Gastrocnemius medialis (tissue), 4 donors: Measurements from ENCODE around the gene CARD9. TPM values are rescaled to one million over a fixed set of nuclear protein-coding genes. Genes with fewer than 3 reads are reported as not detected.

Experiments used
- ATAC-seq, 2 donors: fragments of 150-250 bp; one replicate each; pipeline ENCODE4 v1.9.1; 2016
- DNase-seq, 2 donors: peaks; one replicate each; pipeline ENCODE4 v3.0.0-alpha.2; 2019
- H3K27ac ChIP-seq, 4 donors: fragments of 200-600 bp; sonication (generic); 1 replicate in 1 of 4; 2 replicates in 3 of 4; pipeline ENCODE4 v1.5.1; 2016 to 2018; ENCODE audit warnings: mild to moderate bottlenecking in 2 of 4, moderate library complexity in 1 of 4
- H3K27me3 ChIP-seq, 3 donors: fragments of 200-600 bp; sonication (generic) in 2 of 3; 1 replicate in 1 of 3; 2 replicates in 2 of 3; pipeline versions ENCODE4 v1.5.1 to v1.6.0; 2016 to 2019; ENCODE audit warnings: mild to moderate bottlenecking in 1 of 3, moderate library complexity in 1 of 3
- H3K36me3 ChIP-seq, 2 donors: fragments of 200-600 bp; sonication (generic) in 1 of 2; one replicate each; pipeline ENCODE4 v1.5.1; 2017 to 2018
- H3K4me1 ChIP-seq, 2 donors: fragments of 200-600 bp; sonication (generic) in 1 of 2; one replicate each; pipeline ENCODE4 v1.5.1; 2016 to 2017; ENCODE audit warnings: mild to moderate bottlenecking in 2 of 2
- H3K4me3 ChIP-seq, 4 donors: fragments of 200-600 bp; sonication (generic) in 3 of 4; 1 replicate in 1 of 4; 2 replicates in 3 of 4; pipeline ENCODE4 v1.5.1; 2016 to 2019; ENCODE audit warnings: mild to moderate bottlenecking in 2 of 4
- H3K9me3 ChIP-seq, 3 donors: fragments of 200-600 bp; sonication (generic) in 2 of 3; 1 replicate in 1 of 3; 2 replicates in 2 of 3; pipeline ENCODE4 v1.5.1; 2016 to 2019
- CTCF ChIP-seq, 5 experiments: fragments of 450-650 bp in 3 of 5; fragments of 200-600 bp in 2 of 5; sonication (generic) in 2 of 5; IDR thresholded peaks in 4 of 5; conservative IDR thresholded peaks in 1 of 5; 1 replicate in 4 of 5; 2 replicates in 1 of 5; pipeline ENCODE4 v1.5.1; 2016 to 2019; ENCODE audit warnings: antibody characterized with exemption in 5 of 5, mild to moderate bottlenecking in 3 of 5, moderate library complexity in 3 of 5
- POLR2A ChIP-seq, 2 donors: fragments of 450-650 bp; IDR thresholded peaks; one replicate each; pipeline ENCODE4 v1.6.1; 2017; ENCODE audit warnings: antibody characterized with exemption in 2 of 2, mild to moderate bottlenecking in 2 of 2, moderate library complexity in 2 of 2
- in situ Hi-C, 4 donors: fragments of 200-750 bp; cut with MboI; loops; one replicate each; pipeline versions ENCODE4 v1.15.0 to v1.8.0; 2017; ENCODE audit warnings: low sequenced_read_pairs in 4 of 4
- intact Hi-C: fragments of 100-400 bp; cut with DNase I; formaldehyde crosslinking; loops from one replicate; pipeline ENCODE4 v1.15.1; 2023; ENCODE audit warnings: low total_unique reads
- total RNA-seq, 4 donors: library from RNA; depleted of rRNA; stranded (reverse); fragments of >200 nt; gene quantifications; one replicate each; pipeline versions ENCODE4 v1.1.0 to v1.2.3, GENCODE V29; 2016

CARD9 gene
- total RNA-seq, 4 donors from 2014 or later, result 0.34 to 1.2 (median 0.69) TPM

- no peak for TF ChIP-seq CTCF (IDR thresholded peaks at IDR 0.05 in 4 of 5, conservative IDR thresholded peaks at IDR 0.05 in 1 of 5)
- TF ChIP-seq POLR2A (IDR thresholded peaks at IDR 0.05), result no peak
Observed at GRCh38 chr9:136395020-136395340, 21.5 kb upstream of the CARD9 start.

GRCh38 chr9:136394312-136395019 is 21.0 kb upstream of the CARD9 start:
- ATAC-seq, result no peak

More at GRCh38 chr9:136395020-136395340, 21.5 kb upstream of the CARD9 start:
- Histone ChIP-seq H3K36me3 (peaks cover 0 to 57% of the 10 kb centered on the region in 2 donors), H3K4me1 (peaks cover 9 to 11% of the 10 kb centered on the region in 2 donors), H3K4me3 (no peak overlapping the region), H3K27ac (no peak overlapping the region), H3K27me3 (no peaks in the 10 kb centered on the region), H3K9me3 (no peaks in the 10 kb centered on the region)
- intact Hi-C loops, result no loop called here
- DNase-seq (no peak), ATAC-seq (no peak)
- in situ Hi-C loops, result no loop called here

GRCh38 chr9:136393531-136393930 is 20.1 kb upstream of the CARD9 start:
- no peak for TF ChIP-seq POLR2A (IDR thresholded peaks at IDR 0.05)
- TF ChIP-seq CTCF (IDR thresholded peaks at IDR 0.05 in 4 of 5, conservative IDR thresholded peaks at IDR 0.05 in 1 of 5), result no peak
- no peaks in the 10 kb centered on the region for H3K27me3 ChIP-seq
- H3K4me3 ChIP-seq, result no peak overlapping the region
- peaks cover 0 to 63% of the 10 kb centered on the region in 2 donors for H3K36me3 ChIP-seq
- H3K4me1 ChIP-seq, result peaks cover 0 to under 1% of the 10 kb centered on the region in 2 donors
- ATAC-seq (no peak), DNase-seq (no peak)
- in situ Hi-C loops (no loop called here), intact Hi-C loops (no loop called here)
- no peak overlapping the region for H3K27ac ChIP-seq
- H3K9me3 ChIP-seq, result no peaks in the 10 kb centered on the region

More at GRCh38 chr9:136394312-136395019, 21.0 kb upstream of the CARD9 start:
- TF ChIP-seq CTCF (IDR thresholded peaks at IDR 0.05 in 4 of 5, conservative IDR thresholded peaks at IDR 0.05 in 1 of 5) (no peak), POLR2A (IDR thresholded peaks at IDR 0.05) (no peak)
- in situ Hi-C loops (no loop called here), intact Hi-C loops (no loop called here)
- no peaks in the 10 kb centered on the region for H3K27me3 ChIP-seq
- no peak overlapping the region for H3K27ac ChIP-seq
- DNase-seq, result no peak
- H3K36me3 ChIP-seq, result peaks cover 0 to 58% of the 10 kb centered on the region in 2 donors
- H3K4me3 ChIP-seq, result no peak overlapping the region
- H3K9me3 ChIP-seq, result no peaks in the 10 kb centered on the region
- H3K4me1 ChIP-seq, result peaks cover 9 to 10% of the 10 kb centered on the region in 2 donors

GRCh38 chr9:136392538-136393449 is 19.3 kb upstream of the CARD9 start:
- no peak overlapping the region for H3K4me3 ChIP-seq
- TF ChIP-seq CTCF (IDR thresholded peaks at IDR 0.05 in 4 of 5, conservative IDR thresholded peaks at IDR 0.05 in 1 of 5) (no peak), POLR2A (IDR thresholded peaks at IDR 0.05) (no peak)
- no peaks in the 10 kb centered on the region for H3K27me3 ChIP-seq
- H3K4me1 ChIP-seq, result no peaks in the 10 kb centered on the region
- intact Hi-C loops, result no loop called here
- no peak overlapping the region for H3K27ac ChIP-seq
- ATAC-seq (no peak), DNase-seq (no peak)
- H3K9me3 ChIP-seq, result no peaks in the 10 kb centered on the region
- in situ Hi-C loops, result no loop called here
- H3K36me3 ChIP-seq, result peaks cover 0 to 68% of the 10 kb centered on the region in 2 donors
